Neural cell (in vitro differentiated cells): ENCODE results near the gene MRC2.

ENCODE experiments used
- EP300 ChIP-seq: fragments of 450-650 bp; conservative IDR thresholded peaks from 2 replicates; pipeline ENCODE4 v1.6.1; 2014; ENCODE audit warnings: antibody characterized with exemption, mild to moderate bottlenecking, moderate library complexity; ENCODE audit not compliant: poor library complexity, severe bottlenecking
- EZH2 ChIP-seq: fragments of 200-600, 300-800 bp; shearing (Covaris generic), sonication (generic); IDR thresholded peaks from 2 replicates; pipeline ENCODE4 v1.6.1; 2014; ENCODE audit warnings: antibody characterized with exemption, low read length, borderline replicate concordance, mild to moderate bottlenecking; ENCODE audit not compliant: insufficient read depth, poor library complexity, severe bottlenecking
- MXI1 ChIP-seq: fragments of 450-650 bp; conservative IDR thresholded peaks from 2 replicates; pipeline ENCODE4 v1.6.1; 2014; ENCODE audit warnings: antibody characterized with exemption, mild to moderate bottlenecking; ENCODE audit not compliant: poor library complexity, severe bottlenecking
- POLR2AphosphoS5 ChIP-seq: IDR thresholded peaks from 2 replicates; pipeline ENCODE4 v1.6.1; 2012
- REST ChIP-seq: IDR thresholded peaks from 2 replicates; pipeline ENCODE4 v1.6.1; 2012; ENCODE audit warnings: borderline replicate concordance
- SMC3 ChIP-seq: fragments of 450-650 bp; conservative IDR thresholded peaks from 2 replicates; pipeline ENCODE4 v1.6.1; 2014; ENCODE audit warnings: antibody characterized with exemption, mild to moderate bottlenecking, moderate library complexity; ENCODE audit not compliant: poor library complexity
- TF ChIP-seq, protein P1 (sequence below): fragments of 450-650 bp; IDR thresholded peaks from 2 replicates; pipeline ENCODE4 v1.5.1; 2014; ENCODE audit warnings: antibody characterized with exemption, mild to moderate bottlenecking, moderate library complexity; ENCODE audit not compliant: poor library complexity, severe bottlenecking

DNA sequence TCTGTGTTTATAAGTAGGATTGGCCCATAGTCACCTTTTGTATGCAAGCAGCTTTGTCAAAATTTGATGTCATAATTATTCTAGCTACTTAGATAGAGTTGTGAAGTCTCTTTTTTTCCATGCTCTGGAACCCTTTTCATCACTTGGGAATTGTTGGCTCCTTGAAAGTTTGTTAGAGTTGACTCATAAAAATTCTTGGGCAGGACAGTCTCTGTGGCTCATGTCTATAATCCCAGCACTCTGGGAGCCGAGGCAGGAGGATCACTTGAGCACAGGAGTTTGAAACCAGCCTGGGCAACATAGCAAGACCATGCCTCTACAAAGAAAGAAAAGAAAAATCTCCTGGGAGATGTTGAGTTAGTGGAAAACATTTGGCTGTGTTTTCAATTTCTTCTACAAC is 45.7 kb upstream of the MRC2 start:
- TF ChIP-seq, protein P1, sequence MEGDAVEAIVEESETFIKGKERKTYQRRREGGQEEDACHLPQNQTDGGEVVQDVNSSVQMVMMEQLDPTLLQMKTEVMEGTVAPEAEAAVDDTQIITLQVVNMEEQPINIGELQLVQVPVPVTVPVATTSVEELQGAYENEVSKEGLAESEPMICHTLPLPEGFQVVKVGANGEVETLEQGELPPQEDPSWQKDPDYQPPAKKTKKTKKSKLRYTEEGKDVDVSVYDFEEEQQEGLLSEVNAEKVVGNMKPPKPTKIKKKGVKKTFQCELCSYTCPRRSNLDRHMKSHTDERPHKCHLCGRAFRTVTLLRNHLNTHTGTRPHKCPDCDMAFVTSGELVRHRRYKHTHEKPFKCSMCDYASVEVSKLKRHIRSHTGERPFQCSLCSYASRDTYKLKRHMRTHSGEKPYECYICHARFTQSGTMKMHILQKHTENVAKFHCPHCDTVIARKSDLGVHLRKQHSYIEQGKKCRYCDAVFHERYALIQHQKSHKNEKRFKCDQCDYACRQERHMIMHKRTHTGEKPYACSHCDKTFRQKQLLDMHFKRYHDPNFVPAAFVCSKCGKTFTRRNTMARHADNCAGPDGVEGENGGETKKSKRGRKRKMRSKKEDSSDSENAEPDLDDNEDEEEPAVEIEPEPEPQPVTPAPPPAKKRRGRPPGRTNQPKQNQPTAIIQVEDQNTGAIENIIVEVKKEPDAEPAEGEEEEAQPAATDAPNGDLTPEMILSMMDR, result no peak
- TF ChIP-seq MXI1, result no peak
- TF ChIP-seq POLR2AphosphoS5, result no peak
- TF ChIP-seq EZH2, result no peak
- TF ChIP-seq EP300, result no peak
- TF ChIP-seq REST, result no peak
- TF ChIP-seq SMC3, result no peak
